ENCODE data around the gene RNU5D-1. TPM values are rescaled to one million over a fixed set of nuclear protein-coding genes. Genes with fewer than 3 reads are reported as not detected.

Gene RNU5D-1
- total and polyA plus RNA-seq, 2 of the 13 experiments (the other 11 are each of a cell fraction or from before 2014, with no cell fraction given) = 165 TPM; not detected in 1

GRCh38 chr1:44730741-44731512, at the start of gene RNU5D-1 (continued):
- TF ChIP-seq ZHX2 (IDR thresholded peaks at IDR 0.05; ENCODE audit: low read depth) (no peak), ZHX2 (CRISPR knock-in tag; IDR thresholded peaks at IDR 0.05; ENCODE audit: borderline replicate concordance) (no peak), ARID5B (CRISPR knock-in tag; IDR thresholded peaks at IDR 0.05) (peak; percentile 56), ZNF501 (CRISPR knock-in tag; IDR thresholded peaks at IDR 0.05) (no peak), ZNF451 (CRISPR knock-in tag; IDR thresholded peaks at IDR 0.05) (no peak), ZNF800 (CRISPR knock-in tag; IDR thresholded peaks at IDR 0.05) (no peak), GMEB2 (CRISPR knock-in tag; IDR thresholded peaks at IDR 0.05; ENCODE audit: low read depth) (peak; percentile 49; the same call in 1 of the 2 replicates), FOXP4 (CRISPR knock-in tag; IDR thresholded peaks at IDR 0.05) (peak; percentile 20), ZNF772 (CRISPR knock-in tag; IDR thresholded peaks at IDR 0.05) (no peak), MIXL1 (CRISPR knock-in tag; IDR thresholded peaks at IDR 0.05) (no peak; the same call in 1 of the 2 replicates), ZBTB8A (CRISPR knock-in tag; IDR thresholded peaks at IDR 0.05; ENCODE audit: borderline replicate concordance, low read depth) (no peak), YY1 (IDR thresholded peaks at IDR 0.05; ENCODE audit: insufficient read depth, insufficient replicate concordance, low read depth, low read length) (peak; percentile 18)

Data from HepG2 (cell line).